NCI-H1105 treated with DMSO at 0.1 percent for 48 hours (cell line): ENCODE measurements around the gene ADA.
A peak's percentile ranks its signal among the peaks of the same experiment; 100 is the strongest.

ENCODE experiments used
- DNase-seq: peaks from one replicate; lab custom pipeline; 2025; lab: John Stamatoyannopoulos, UW

Gene ADA

DNA sequence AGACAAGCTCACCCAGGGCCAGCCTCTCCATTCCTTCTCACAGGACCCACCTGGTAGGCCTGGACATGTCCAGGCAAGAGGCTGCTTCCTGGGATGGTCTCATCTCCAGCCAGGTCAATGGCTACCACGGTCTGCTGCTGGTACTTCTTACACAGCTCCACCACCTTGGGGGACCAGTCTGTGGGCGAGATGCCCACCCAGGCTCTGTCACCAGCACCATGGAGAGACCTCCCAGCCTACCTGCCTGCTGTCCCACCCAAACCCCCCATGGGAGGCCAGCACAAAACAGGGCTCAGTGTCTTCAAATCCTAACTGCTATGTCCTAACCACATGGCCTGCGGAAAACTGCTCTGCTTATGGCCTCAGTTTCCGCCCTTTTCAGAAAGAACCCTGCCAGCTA, 27.3 kb downstream of the ADA start:
- no peak for DNase-seq

DNA sequence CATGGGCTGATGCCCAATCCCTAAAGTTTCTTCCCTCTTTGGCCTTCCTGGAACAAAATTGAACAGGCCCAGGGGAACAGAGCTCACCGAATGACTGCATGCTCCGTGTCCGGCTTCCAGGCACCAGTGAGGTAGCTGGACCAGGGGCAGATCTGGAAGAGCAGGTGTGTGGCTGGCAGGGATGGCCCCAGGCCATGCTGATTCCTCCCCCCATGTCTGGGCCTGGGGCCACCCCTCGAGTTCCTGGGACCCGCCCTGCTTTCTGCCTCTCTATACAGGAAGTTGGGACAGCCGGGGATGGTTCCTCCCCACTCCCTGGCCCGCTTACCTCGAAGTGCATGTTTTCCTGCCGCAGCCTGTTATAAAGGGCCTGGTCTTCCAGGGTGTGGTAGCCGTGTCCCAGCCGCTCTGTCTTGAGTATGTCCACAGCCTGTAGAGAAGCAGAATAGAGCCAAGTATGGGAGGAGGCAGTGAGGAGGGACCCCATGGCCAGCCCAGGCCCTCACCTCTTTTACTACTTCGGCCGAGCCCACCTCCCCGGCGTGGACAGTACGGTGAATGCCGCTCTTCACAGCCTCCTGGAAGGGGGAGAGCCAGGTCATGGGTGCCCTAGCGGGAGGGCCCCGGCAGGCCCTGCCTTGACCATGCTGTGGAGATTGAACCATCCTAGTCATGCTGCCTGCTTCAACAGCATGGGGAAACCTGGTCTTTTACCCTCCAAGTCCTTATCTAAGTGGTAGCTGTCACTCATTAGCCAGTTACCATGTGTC, 28.8 kb downstream of the ADA start:
- no peak for DNase-seq

DNA sequence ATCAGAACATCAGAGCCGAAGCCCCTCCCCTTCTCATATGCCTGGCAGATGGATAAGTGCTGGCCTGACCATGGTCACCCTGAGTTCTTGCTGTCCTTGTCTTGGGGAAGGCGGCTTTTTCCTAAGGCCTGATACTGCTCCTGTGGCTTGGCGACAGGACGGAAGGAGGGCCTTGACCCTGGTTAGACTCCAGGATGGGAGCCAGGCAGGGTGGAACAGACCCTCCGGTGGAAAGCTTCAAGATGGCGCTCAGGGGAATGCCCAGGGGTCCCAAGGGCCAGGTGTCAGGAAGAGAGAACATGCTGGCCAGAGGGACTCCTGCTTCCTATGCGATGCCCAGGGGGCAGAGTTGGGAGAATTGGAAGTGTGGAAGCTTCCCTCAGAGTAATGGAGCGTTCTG, 29.6 kb downstream of the ADA start:
- DNase-seq: no peak

DNA sequence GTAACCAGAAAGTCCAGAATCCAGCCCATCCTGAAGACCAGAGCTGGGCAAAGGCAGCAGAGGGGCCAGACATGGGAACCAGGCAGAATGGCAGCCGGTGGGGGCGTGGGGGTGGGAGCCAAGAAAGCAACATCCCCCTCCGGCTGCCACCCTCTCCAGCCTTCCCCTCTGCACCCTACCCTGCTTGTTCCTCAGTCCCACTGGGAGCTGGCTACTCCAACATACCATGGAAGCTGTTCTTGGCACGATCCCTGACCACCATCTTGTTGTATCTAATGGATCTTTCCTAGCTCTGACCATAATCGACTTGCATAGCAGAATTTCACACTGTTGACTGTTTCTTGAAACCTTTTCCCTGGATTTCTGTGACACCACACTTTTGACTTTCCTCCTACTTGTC, 30.2 kb downstream of the ADA start:
- DNase-seq: no peak

DNA sequence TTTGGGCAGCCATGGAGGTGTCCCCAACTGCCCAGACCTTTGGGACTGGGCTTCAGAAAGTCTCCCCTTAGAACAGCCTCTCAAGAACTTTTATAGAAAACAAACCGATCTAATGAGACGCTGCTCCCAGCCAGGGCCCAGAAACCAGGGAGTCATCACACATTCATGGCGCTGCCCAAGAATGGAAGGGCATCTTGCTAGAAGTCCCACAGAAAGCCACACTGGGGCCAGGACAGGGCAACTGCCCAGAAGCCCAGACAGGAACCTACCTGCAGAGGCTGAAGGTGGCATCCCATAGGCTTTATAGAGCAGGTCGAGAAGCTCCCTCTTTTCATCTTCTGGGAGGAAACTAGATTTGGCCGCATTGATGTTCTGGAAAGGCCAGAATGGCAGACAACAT, 31.5 kb downstream of the ADA start:
- DNase-seq: no peak

DNA sequence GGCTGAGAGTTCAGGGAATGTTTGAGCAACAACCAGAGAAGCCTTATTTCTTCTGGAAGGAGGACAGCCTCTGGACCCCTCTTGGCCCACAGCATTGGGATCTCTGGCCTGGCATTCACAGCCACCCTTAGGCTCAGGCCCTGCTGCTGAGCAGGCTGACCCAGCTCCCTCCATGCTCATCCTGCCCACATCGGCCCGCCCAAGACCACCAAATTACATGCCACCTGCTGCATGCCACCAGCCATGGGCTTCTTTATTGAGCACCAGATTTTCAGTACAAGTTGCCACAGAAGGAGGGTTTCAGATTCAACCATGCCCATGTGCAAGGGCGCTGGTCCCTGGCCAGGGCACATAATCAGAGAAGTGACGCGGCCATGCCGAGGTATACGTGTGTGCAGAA, 32.2 kb downstream of the ADA start:
- no peak for DNase-seq

DNA sequence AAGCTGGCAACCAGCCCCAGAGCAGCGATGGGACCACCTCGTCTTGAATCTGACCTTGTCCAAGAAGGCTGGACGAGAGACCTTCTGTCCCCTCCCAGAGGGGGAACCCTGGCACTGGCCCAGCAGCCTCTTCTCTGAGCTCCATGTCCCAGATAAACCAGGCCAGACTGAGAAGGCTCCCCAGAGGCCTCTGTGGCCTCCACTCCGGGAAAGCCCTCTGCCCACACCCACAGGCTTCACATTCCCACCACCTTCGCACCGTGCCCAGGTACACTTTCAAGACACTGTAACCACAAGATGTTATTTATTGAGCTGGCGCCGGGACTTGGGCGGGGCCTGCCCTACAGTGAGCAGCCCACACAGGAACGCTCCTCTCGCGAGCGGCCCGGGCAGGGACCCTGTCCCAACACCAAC, 33.2 kb downstream of the ADA start:
- DNase-seq: no peak

DNA sequence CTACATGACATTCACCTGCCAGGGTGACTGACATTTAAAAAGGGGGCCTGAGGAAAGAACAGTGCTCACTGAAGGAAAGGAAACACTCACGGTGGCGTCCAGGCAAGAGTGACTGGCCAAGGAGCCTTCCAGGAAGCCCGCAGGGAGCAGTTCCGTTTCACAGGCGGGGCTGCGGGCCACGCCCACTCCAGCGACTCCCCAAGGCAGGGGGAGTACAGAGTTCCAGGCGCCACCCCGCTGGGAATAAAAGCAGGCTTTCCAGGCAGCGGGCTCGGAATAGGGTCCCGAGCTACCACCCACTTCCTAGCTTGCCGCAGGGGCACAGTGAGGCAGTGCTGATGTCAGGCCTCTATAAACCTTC, 34.9 kb downstream of the ADA start:
- no peak for DNase-seq

DNA sequence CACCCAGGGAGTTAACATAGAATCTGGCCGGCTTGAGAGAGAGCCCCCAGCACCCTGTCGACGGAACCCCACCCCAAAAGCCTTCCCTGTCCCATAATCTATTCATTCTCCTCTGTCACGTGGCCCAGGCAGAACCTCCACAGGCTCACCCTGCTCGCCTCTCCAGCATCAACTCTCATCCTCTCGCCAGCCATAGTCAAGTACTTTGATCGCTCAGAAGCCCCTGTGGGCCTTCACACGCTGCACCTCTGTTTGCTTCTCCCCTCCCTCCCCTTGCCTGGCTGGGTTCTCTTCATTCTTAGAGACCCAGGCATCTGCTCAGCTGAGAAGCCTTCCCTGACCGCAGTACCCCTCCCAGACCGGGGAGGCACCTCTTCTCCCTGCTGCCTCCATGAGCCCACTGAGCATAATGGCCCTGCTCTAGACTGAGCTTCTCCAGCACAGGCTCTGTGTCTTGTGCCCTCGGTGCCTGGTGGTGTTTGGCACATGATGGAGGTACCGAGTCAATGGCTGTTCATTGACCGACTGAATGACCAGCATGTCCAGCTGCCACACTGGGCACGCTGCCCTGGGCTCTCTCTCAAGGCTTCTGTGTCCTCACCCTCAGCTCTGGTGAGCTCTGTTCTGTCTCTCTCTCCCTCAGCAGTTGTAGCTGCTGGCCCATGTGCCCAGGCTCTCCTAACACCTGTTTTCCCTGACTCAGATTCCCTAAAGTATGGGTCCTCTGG, 35.5 kb downstream of the ADA start:
- no peak for DNase-seq

DNA sequence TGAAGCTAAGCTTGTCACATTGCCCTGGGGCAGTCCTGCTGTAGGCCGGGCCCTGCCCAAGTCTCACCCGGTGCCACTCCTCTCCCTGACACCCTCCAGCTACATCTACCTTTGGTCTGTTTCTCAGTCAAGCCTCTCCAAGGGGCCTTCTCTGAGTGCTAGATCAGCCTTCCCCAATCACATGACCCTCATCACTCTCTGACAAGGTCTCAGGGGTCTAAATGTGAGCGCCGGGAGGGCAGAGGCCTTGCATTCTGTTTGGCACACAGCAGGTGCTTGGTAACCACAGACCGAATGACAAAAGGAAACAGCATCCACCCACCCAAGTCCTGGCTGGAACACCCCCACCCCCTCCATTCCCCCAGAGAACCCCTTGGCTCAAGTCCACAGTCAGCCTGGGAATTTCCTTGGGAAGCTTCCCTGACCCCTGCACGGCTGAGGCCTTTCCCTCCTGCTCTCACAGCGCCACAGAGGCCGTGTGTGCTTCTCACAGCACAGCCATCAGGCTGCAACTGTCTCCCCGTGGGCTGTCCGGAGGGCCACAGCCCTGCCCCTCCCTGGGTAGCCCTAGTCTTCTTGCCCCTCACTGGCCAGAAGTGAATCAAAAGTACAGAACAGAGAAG, 36.2 kb downstream of the ADA start:
- no peak for DNase-seq

DNA sequence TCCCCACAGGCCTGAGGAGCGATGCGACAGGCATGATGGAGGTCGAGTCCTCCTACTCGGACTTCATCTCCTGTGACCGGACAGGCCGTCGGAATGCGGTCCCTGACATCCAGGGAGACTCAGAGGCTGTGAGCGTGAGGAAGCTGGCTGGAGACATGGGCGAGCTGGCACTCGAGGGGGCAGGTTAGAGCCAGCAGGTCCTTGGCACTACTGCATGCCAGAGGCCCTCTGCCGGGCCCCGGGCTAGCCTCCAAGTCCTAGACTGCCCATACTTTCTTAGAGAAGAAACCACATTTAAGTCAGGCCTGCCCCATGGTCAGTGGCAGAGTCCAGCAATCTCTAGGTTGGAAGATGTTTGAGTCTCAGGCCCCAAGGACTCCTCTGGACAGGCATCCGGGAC, 37.0 kb downstream of the ADA start:
- no peak for DNase-seq

DNA sequence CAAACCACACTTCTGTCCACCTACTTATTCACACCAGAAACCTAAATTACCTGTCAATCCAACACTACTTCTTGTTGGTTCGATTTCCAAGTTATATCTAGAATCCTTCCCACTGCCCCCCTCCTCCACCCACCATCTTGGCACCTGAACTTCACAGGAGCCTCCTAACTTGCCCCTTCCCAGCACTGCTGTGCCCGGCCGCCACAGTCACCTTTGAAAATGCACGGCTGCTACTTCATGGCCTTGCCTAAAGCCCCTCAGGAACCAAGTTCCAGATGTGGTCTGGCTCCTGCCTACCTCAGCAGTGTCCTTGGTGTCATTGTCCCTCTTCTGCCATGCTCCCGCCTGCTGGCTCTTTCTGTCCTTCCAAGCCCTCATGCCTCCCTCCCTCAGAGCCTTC, 37.9 kb downstream of the ADA start:
- DNase-seq: no peak

DNA sequence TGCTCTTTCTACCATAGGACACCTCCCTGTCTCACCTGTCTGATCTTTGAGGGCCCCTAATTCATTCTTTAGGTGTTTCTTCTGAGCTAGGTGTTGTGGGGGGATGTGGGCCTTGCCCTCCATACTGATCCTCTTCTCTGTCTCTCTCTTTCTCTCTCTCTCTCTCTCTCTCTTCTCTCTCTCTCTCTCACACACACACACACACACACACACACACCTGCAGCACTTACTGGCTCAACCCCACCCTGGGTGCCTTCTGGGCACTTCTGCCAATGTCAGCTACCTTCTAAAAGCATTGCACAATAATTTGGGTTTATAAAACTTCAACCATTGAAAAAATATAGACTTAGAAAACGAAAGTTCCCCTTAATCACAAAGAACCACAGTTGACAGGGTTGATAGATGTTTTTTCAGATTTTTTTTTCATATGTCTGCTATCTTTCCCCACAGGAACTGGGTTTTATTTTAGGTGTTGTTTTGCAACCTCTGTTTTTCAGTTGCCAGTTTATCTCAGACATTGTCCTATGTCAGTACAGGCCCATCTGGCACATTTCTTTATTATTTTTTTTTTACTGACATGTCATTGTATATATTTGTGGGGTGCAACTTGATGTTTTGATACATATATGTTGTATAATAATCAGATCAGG, 41.1 kb downstream of the ADA start:
- DNase-seq: no peak

DNA sequence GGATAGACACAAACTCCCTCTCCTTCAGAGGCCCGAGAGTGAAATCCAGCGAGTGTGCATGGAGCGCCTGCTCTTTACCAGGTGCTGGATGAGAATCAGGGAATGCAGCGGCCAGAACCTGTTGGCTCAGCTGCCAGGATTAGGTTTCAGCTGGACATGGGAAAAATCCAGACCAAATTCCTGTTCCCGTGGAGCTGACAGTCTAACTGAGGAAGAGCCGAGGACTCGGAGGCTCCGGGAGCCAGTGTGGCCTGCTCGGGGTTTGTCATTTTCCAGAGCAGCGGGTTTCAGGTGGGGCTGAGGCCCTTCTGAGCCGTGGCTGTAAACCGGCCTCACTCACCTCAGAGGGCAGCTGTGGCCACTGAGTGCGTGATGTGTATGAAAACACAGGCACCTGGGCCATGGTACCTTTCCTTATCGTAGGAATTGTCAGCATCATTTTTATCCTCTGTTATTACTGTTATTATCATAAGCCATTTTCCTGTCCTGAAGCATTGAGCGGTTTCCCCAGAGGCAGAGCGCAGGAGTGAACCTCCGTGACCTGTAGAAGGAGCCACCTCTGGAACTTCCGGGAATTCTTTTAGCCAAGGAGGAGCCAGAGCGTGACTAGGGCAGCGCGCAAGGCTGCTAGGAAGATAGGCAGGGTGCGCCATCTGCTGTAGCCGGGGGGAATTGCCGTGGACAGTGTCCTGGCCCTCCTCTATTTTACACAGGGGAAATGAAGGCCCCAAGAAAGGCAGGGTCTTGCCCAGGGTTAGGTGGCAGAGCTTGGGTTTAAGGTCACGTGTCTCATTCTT, 41.8 kb downstream of the ADA start:
- DNase-seq: peak; percentile 83

DNA sequence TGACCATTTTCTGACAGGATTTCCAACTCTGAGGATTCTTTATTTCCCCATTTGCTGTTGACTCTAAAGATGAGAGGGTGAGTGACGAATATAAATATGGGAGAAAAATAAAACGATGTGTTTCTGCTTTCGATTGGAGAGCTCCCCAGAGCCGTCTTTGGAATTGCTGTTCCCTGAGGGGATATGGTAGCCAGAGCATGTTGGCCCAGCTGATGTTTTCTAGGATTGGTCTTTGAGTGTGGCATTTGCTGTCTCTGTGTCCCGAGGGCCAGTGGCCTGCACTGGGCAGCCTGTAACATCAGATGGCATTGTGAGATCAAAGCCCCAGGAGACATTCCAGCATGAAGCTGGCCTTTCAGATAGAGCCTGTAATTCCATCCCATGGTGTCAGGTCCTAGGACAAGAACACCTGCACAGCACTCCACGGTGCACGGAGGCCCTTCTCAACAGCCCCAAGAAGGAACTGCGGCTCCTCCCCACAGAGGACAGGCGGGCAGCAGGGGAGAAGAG, 42.4 kb downstream of the ADA start:
- DNase-seq: no peak

DNA sequence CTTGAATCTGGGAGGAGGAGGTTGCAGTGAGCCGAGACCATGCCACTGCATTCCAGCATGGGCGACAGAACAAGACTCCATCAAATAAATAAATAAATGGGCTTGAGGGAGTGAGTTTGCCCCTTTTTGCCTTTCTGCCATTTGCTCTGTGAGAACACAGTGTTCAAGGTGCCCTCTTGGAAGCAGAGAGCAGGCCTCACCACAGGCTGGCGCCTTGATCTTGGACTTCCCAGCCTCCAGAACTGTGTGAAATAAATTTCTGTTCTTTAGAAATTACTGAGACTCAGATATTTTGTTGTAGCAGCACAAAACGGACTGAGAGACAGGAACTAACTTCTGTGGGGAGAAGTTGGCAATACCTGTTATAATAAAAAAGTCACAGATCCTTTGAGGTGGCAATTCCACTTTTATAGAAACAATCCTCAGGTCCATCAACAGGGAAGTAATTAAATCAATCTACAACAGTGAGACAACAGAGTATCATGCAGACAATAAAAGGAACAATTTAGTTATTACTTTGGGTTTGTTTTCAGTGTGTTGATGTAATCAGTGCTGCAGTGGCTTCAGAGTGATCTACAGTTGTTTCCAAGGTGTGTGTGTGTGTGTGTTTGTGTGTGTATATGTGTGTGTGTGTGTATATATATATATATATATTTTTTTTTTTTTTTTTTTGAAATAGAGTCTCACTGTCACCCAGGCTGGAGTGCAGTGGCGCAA, 44.6 kb downstream of the ADA start:
- no peak for DNase-seq

DNA sequence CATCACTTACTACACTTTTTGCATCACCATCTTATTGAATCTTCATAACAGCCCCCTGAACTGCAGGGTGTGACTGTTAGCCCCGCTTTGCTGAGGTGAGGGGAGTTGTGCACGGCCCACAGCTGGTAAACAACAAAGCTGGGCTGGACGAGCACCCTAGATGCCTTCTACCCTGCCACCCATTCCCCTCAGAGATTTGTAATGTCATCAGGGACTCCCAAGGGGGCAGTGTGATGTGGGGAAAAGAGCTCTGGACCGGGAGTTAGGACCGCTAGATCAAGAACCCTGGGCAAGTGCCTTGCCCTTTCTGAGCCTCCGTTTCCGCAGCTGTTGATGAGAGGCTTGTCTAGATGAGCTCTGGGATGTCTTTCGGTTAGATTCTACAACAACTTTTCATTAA, 48.2 kb downstream of the ADA start:
- no peak for DNase-seq

DNA sequence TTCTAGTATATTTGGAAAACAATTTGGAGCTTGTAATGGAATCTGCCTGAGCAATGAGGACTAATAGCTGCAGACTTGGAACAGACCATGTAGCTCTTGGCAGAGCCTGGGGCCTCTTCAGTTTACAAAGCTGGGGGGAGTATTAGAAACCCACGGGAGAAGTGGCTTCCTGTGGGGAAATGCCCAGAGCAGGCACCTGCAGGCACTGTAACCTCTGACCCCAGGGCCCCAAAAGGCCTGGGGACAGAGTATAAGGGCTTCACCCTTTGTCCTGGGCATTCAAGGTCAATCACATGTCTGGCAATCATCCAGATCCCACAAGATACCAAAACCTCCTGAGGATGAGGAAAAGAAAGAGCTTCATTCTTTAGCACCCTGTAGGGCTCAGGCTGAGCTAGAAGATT, 49.7 kb downstream of the ADA start:
- no peak for DNase-seq

DNA sequence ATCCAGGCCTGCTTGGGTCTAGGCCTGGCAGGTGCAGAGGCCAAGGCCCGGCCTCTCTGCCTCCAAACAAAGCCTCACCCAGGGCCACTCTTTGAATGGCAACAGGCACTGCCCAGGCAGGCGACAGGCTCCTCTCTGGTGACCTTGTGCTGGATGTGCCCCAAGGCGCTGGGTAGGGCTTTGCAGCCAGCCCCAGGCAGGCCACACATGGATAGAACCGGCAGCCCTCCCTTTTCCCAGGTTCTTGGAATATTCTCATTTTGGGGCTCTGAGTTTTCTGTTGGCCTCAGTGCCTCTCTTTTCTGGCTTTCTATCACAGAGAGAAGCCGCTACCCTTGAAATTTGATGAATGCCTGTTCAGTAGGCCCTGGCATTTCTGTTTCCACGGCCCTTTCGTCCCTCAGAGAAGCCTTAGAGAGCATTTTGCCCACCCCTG, 50.2 kb downstream of the ADA start:
- no peak for DNase-seq

DNA sequence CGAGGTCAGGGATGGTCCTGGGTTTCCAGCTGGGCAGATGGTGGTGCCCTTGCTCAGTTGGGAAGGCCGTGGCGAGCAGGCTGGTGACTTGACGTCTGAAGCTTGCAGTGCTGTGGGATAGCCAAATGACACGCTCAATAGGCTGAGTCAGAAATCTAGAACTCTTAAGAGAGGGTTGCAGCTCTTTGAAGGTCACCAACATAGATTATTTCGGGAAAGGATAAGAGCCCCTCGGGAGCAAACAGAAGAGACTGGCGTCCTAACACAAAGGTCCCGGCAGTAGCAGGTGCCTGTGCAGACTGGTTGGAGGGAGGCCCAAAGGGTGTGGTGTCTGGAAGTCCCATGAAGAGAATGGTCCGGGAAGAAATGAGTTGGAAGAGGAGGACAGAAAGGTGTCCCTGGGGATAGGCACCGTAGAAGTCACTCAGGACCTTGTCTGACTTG, 50.7 kb downstream of the ADA start:
- no peak for DNase-seq

DNA sequence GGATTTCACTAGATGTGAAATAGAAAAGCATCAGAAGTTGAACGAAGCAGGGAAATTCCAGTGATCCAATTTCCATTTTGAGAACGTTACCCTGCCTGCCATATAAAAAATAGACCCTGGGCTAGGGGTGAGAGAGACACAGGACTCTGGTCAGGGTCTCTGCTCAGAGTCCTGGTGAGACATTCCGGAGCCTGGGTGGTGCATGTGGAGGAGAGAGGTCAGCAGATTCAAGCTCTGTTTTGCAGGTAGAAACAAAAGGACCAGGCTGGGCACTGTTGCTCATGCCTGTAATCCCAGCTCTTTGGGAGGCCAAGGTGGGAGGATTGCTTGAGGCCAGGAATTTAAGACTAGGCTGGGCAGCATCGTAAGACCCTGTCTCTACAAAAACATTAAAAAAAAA, 51.2 kb downstream of the ADA start:
- no peak for DNase-seq
